NT2/D1 (cell line): ENCODE results near the gene SLC52A3.

Experiments used
- DNase-seq: peaks from one replicate; pipeline ENCODE4 v3.0.0-alpha.2; 2011; ENCODE audit warnings: low read depth, low spot score
- H3K27me3 ChIP-seq: 2 replicates; pipeline ENCODE4 v1.6.0; 2011; ENCODE audit warnings: mild to moderate bottlenecking; ENCODE audit not compliant: insufficient read length, insufficient read depth
- H3K36me3 ChIP-seq: 2 replicates; pipeline ENCODE4 v1.6.1; 2011; ENCODE audit warnings: mild to moderate bottlenecking, low read length, mixed read lengths; ENCODE audit not compliant: insufficient read depth, insufficient read length
- H3K4me1 ChIP-seq: 2 replicates; pipeline ENCODE4 v1.5.1; 2011; ENCODE audit not compliant: insufficient read depth, insufficient read length
- H3K4me3 ChIP-seq: 2 replicates; pipeline ENCODE4 v1.5.1; 2011; ENCODE audit warnings: low read depth; ENCODE audit not compliant: insufficient read length
- H3K9ac ChIP-seq: 2 replicates; pipeline ENCODE4 v1.6.0; 2011; ENCODE audit warnings: low read depth; ENCODE audit not compliant: insufficient read length
- H3K9me3 ChIP-seq: 2 replicates; pipeline ENCODE4 v1.5.1; 2011; ENCODE audit warnings: mild to moderate bottlenecking, low read length; ENCODE audit not compliant: insufficient read depth
- SUZ12 ChIP-seq: IDR thresholded peaks from 2 replicates; pipeline ENCODE4 v1.6.1; 2011; ENCODE audit not compliant: insufficient read length, insufficient read depth; ENCODE audit errors: extremely low read depth
- YY1 ChIP-seq: IDR thresholded peaks from 2 replicates; pipeline ENCODE4 v1.6.1; 2011; ENCODE audit not compliant: insufficient read length, insufficient read depth
- ZNF274 ChIP-seq: IDR thresholded peaks from 2 replicates; pipeline ENCODE4 v1.6.1; 2011; ENCODE audit warnings: mild to moderate bottlenecking, low read depth, low read length

Gene SLC52A3

DNA sequence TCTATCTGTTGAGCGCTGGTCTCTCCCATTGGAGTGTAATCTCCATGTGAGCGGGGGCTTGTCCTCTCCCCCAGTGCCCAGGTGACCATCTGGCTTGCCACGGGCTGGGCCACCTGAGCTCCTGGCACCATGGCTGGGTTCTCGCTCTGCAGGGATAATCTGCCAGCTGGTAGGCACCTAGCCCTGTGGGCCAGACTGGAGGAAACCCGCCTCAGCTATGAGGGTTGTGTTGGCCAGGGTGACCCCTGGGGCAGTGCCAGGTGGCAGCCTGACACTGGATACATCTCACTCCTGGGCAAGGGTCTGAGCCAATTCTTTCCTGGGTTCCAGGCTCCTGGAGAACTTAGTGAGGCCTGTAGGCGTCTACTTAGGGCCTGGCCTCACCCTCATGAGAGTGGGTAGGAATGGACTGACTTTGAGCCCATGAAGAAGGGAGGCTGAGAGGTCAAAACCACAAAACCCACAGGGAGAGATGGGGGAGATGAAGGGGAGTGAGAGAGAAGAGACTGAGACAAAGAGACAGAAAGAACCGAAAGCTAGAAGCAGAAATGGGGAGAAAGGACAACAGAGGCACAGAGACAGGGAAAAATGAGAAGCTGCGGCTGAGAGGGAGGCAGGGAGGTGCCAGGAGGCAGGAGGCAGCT, 5.8 kb upstream of the SLC52A3 start:
- Histone ChIP-seq H3K9me3 (no peaks in the 10 kb centered on the region), H3K9ac (no peak overlapping the region), H3K36me3 (no peaks in the 10 kb centered on the region), H3K4me3 (no peak overlapping the region), H3K27me3 (no peaks in the 10 kb centered on the region), H3K4me1 (peaks cover 10% of the 10 kb centered on the region)
- DNase-seq: no peak
- TF ChIP-seq ZNF274 (no peak), YY1 (no peak), SUZ12 (no peak)

GRCh38 chr20:772806-773205, 4.5 kb upstream of the SLC52A3 start:
- H3K36me3 ChIP-seq: no peaks in the 10 kb centered on the region
- H3K9me3 ChIP-seq: no peaks in the 10 kb centered on the region
- no peak overlapping the region for H3K4me3 ChIP-seq
- no peaks in the 10 kb centered on the region for H3K27me3 ChIP-seq
- no peak overlapping the region for H3K9ac ChIP-seq
- TF ChIP-seq SUZ12 (no peak), YY1 (no peak), ZNF274 (no peak)
- DNase-seq: no peak
- H3K4me1 ChIP-seq: peaks cover 13% of the 10 kb centered on the region

DNA sequence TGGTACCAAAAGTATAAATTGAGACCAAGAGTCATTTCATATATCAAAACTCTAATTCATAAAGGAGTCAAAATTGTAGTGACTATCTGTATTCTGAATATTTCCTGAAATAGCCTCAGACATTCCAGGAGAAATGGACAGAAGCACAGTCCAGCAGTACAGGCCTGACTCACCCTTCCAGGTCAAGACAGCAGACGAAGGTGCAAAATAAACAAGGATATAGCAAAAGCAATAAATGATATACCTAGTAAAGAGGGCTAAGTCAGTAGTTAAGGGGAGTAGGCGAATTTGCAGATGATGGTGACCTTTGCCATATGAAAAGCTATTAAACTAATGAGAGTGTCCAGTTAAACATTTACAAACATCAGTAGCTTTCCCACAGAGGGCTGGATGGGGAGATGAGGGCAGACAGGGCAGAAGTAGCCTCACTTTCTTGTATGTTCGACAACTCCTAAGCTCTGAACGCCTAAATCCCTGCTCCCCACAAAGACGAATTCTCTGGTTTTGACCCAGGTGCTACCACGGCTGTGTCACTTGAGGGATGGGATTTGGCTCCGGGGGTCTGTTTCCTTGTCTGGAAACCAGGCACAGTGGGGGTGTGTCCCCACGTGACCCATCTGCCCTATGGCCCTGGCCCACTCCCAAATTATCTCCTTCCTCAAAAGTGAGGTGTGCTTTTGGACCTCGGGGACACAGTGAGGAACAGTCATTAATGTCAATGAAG, 3.6 kb upstream of the SLC52A3 start:
- TF ChIP-seq SUZ12 (no peak), YY1 (no peak), ZNF274 (no peak)
- Histone ChIP-seq H3K4me3 (no peak overlapping the region), H3K27me3 (no peaks in the 10 kb centered on the region), H3K4me1 (peaks cover 9% of the 10 kb centered on the region), H3K9me3 (no peaks in the 10 kb centered on the region), H3K9ac (no peak overlapping the region), H3K36me3 (no peaks in the 10 kb centered on the region)
- no peak for DNase-seq

DNA sequence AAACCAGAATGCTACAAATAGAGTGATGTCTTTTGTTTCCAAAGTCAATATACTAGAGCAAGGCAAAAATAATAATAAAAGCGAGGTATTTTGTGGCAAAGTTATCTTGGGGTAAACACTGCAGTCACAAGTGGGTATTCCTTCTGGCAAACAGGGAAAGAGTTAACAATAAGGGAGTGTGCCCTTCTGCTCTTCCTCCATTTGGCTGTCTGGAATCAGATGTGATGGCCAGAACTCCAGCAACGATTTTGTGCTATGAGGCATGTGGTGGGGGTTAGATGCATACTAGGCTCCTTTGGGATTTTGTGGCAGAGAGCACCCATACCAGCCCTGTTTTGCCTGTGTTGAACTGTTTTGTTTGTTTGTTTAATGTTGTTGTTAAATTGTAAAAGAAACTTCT, 2.4 kb upstream of the SLC52A3 start:
- TF ChIP-seq ZNF274 (no peak), YY1 (no peak), SUZ12 (no peak)
- DNase-seq: no peak
- Histone ChIP-seq H3K4me3 (no peak overlapping the region), H3K27me3 (no peaks in the 10 kb centered on the region), H3K36me3 (no peaks in the 10 kb centered on the region), H3K9ac (no peak overlapping the region), H3K4me1 (peaks cover 9% of the 10 kb centered on the region), H3K9me3 (no peaks in the 10 kb centered on the region)

DNA sequence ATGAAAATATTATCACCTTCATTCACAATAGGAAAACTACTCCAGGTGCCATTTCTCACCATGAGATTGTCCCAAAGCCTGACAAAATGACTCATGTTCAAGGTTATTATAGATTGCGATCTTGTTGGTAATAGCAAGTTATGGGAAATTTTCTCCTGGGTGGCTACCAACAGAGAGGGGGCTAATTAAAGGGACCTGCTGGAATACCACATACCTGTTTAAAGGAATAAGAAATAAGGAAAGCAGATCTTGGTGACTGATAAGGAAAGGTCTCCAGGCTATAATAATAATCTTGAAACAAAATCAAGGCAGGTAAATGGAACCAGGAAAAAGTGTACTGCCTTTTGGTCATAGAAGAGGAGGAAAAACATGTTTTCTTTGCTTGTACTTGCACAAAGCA, 1.4 kb downstream of the SLC52A3 start:
- Histone ChIP-seq H3K9ac (no peak overlapping the region), H3K27me3 (no peaks in the 10 kb centered on the region), H3K4me1 (peaks cover 4% of the 10 kb centered on the region), H3K9me3 (no peaks in the 10 kb centered on the region), H3K36me3 (peaks cover 4% of the 10 kb centered on the region), H3K4me3 (no peak overlapping the region)
- no peak for DNase-seq
- no peak for TF ChIP-seq YY1
- TF ChIP-seq SUZ12: no peak

DNA sequence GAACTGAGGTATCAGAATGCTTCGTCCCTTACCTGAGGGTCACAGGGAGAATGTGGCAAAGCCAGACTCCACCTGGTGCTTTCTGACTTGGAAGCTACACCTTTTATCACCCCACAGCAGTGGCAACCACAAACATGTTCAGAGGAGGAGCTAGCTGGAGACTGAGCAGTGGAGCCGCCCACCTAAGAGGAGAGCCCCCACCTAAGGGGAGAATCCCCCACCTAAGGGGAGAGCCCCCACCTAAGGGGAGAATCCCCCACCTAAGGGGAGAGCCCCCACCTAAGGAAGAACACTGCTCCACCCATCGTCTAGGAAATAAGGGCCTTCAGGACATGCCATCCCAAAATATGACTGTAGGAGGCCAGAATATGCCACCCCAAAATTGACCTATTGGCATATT, 4.0 kb downstream of the SLC52A3 start:
- no peak overlapping the region for H3K4me3 ChIP-seq
- DNase-seq: no peak
- H3K4me1 ChIP-seq: peaks cover 4% of the 10 kb centered on the region
- H3K9ac ChIP-seq: no peak overlapping the region
- H3K27me3 ChIP-seq: peaks cover 10% of the 10 kb centered on the region
- peaks cover 4% of the 10 kb centered on the region for H3K36me3 ChIP-seq
- H3K9me3 ChIP-seq: no peaks in the 10 kb centered on the region
- TF ChIP-seq YY1 (no peak), ZNF274 (no peak), SUZ12 (no peak)

- H3K9ac ChIP-seq: no peak overlapping the region
- H3K9me3 ChIP-seq: no peaks in the 10 kb centered on the region
- no peak for DNase-seq
- TF ChIP-seq SUZ12 (no peak), ZNF274 (no peak), YY1 (no peak)
- H3K4me1 ChIP-seq: no peaks in the 10 kb centered on the region
- H3K27me3 ChIP-seq: peaks cover 10% of the 10 kb centered on the region
- no peak overlapping the region for H3K4me3 ChIP-seq
- H3K36me3 ChIP-seq: peaks cover 4% of the 10 kb centered on the region
Measured at GRCh38 chr20:761418-762381, 6.6 kb downstream of the SLC52A3 start.
